GM10266 (cell line): ENCODE results near the gene ZNF77.

Experiments used
- DNase-seq: peaks from one replicate; pipeline ENCODE4 v3.0.0; 2012; ENCODE audit errors: extremely low spot score
- CTCF ChIP-seq: IDR thresholded peaks from 2 replicates; pipeline ENCODE4 v1.5.1; 2012; ENCODE audit warnings: mild to moderate bottlenecking, low read depth; ENCODE audit not compliant: control insufficient read depth, insufficient read depth; ENCODE audit errors: missing control alignments

The ZNF77 gene

GRCh38 chr19:2978166-2978767 is 33.5 kb upstream of the ZNF77 start:
- no peak for TF ChIP-seq CTCF
- no peak for DNase-seq

- DNase-seq = peak; percentile 30
- no peak for TF ChIP-seq CTCF
Observed at GRCh38 chr19:2977746-2978138, 33.0 kb upstream of the ZNF77 start.

- no peak for TF ChIP-seq CTCF
- peak; percentile 98 for DNase-seq
Observed at GRCh38 chr19:2977001-2977745, 32.4 kb upstream of the ZNF77 start, which contains the start of gene TLE6. TSS of gene TLE6 (plus strand) at chr19:2977564. CDS start at chr19:2978234, 670 bp downstream.

- TF ChIP-seq CTCF = no peak
Observed at GRCh38 chr19:2976609-2977000, 31.8 kb upstream of the ZNF77 start.

GRCh38 chr19:2974342-2975041 is 29.7 kb upstream of the ZNF77 start:
- no peak for DNase-seq
- TF ChIP-seq CTCF = no peak

More at GRCh38 chr19:2976609-2977000, 31.8 kb upstream of the ZNF77 start:
- no peak for DNase-seq

GRCh38 chr19:2973229-2973628 is 28.5 kb upstream of the ZNF77 start:
- TF ChIP-seq CTCF = no peak

More at GRCh38 chr19:2973229-2973628, 28.5 kb upstream of the ZNF77 start:
- DNase-seq = no peak
